ENCODE data around the gene SIPA1L3.

DNA sequence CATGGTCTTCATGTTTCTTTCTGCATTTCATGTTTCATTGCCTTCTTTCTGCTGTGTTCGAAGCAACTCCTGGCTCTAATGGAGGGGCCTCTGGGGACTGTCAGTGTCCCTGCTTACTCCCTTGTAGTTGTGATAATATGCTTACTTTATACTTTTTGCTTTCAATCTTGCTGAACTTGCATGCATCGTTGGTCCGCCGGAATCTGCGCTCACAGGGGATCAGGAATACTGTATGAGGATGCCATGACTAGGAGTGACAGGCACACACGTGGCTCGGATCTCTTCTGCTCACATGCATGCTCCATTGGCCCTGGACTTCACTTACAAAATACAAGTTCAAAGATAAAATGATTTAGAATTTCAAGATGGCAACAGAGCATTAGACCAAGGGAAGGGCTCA, 108.8 kb downstream of the SIPA1L3 start:
- no peak for TF ChIP-seq POLR2A (IDR thresholded peaks at IDR 0.05)
- TF ChIP-seq, protein P1, sequence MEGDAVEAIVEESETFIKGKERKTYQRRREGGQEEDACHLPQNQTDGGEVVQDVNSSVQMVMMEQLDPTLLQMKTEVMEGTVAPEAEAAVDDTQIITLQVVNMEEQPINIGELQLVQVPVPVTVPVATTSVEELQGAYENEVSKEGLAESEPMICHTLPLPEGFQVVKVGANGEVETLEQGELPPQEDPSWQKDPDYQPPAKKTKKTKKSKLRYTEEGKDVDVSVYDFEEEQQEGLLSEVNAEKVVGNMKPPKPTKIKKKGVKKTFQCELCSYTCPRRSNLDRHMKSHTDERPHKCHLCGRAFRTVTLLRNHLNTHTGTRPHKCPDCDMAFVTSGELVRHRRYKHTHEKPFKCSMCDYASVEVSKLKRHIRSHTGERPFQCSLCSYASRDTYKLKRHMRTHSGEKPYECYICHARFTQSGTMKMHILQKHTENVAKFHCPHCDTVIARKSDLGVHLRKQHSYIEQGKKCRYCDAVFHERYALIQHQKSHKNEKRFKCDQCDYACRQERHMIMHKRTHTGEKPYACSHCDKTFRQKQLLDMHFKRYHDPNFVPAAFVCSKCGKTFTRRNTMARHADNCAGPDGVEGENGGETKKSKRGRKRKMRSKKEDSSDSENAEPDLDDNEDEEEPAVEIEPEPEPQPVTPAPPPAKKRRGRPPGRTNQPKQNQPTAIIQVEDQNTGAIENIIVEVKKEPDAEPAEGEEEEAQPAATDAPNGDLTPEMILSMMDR (IDR thresholded peaks at IDR 0.05) = no peak

Data from heart left ventricle (tissue), 13 donors.